GM12875 (cell line): ENCODE data around the gene C6orf58.

Source experiments
- H3K4me3 ChIP-seq: one replicate; pipeline ENCODE4 v1.5.1; 2011; ENCODE audit warnings: low read depth, low read length, control low read depth
- CTCF ChIP-seq: IDR thresholded peaks from 2 replicates; pipeline ENCODE4 v1.5.1; 2011; ENCODE audit warnings: low read depth, mild to moderate bottlenecking, control low read depth, inconsistent platforms, low read length, moderate library complexity, borderline replicate concordance; ENCODE audit not compliant: insufficient read depth

Gene C6orf58

GRCh38 chr6:127576874-127577273 lies at the start of gene C6orf58:
TSS of gene C6orf58 (plus strand) at chr6:127577174. CDS start at chr6:127577186, 12 bp downstream.
- no peak for TF ChIP-seq CTCF

GRCh38 chr6:127533011-127533410 lies 44.0 kb upstream of the C6orf58 start:
- no peak overlapping the region for H3K4me3 ChIP-seq
- no peak for TF ChIP-seq CTCF

More at GRCh38 chr6:127576874-127577273, at the start of gene C6orf58:
- H3K4me3 ChIP-seq: no peak within 1 kb of the TSS

- H3K4me3 ChIP-seq: no peak overlapping the region
- TF ChIP-seq CTCF: no peak
Observed at GRCh38 chr6:127533736-127534135, 43.2 kb upstream of the C6orf58 start.

GRCh38 chr6:127538750-127539264 lies 38.2 kb upstream of the C6orf58 start:
- no peak for TF ChIP-seq CTCF
- H3K4me3 ChIP-seq: no peak overlapping the region

- TF ChIP-seq CTCF: no peak
Observed at GRCh38 chr6:127539272-127539671, 37.7 kb upstream of the C6orf58 start.

GRCh38 chr6:127547215-127547614 lies 29.8 kb upstream of the C6orf58 start:
- TF ChIP-seq CTCF: peak; percentile 30; the same call in 1 of the 2 replicates
- no peak overlapping the region for H3K4me3 ChIP-seq

More at GRCh38 chr6:127539272-127539671, 37.7 kb upstream of the C6orf58 start:
- H3K4me3 ChIP-seq: no peak overlapping the region

GRCh38 chr6:127547904-127548649 lies 28.9 kb upstream of the C6orf58 start:
- no peak overlapping the region for H3K4me3 ChIP-seq

More at GRCh38 chr6:127547904-127548649, 28.9 kb upstream of the C6orf58 start:
- no peak for TF ChIP-seq CTCF
